ENCODE measurements around the gene PIP. TPM values are rescaled to one million over a fixed set of nuclear protein-coding genes. Genes with fewer than 3 reads are reported as not detected.
"Not testable (repeated sequence)": the region's sequence is repeated elsewhere in the genome, so short reads cannot be mapped to it uniquely, and the experiment has no call there.

Gene PIP
- total RNA-seq, 1 experiment from 2014 or later: not detected

GRCh38 chr7:143148050-143148449 is 16.2 kb downstream of the PIP start:
- DNase-seq (ENCODE audit: low read depth, low spot score) (no peak), ATAC-seq (no peak)
- in situ Hi-C loops (cut with HindIII; ENCODE audit: low pct_unique_long_range_greater_than_20kb, low sequenced_read_pairs) (no loop called here), intact Hi-C loops (cut with micrococcal nuclease; ENCODE audit: unreplicated experiment) (no loop called here)
- Histone ChIP-seq H3K27me3 (ENCODE audit: control insufficient read depth, insufficient read depth, low read length) (no peaks in the 10 kb centered on the region), H3K4me3 (ENCODE audit: low read depth in 2 of 2, low read length in 2 of 2) (no peak overlapping the region), H3K36me3 (ENCODE audit: control insufficient read depth, insufficient read depth, low read length) (no peaks in the 10 kb centered on the region), H3K9me3 (ENCODE audit: control insufficient read depth, insufficient read depth, low read depth, low read length) (no peaks in the 10 kb centered on the region), H3K4me1 (ENCODE audit: control insufficient read depth, insufficient read depth, low read length) (no peaks in the 10 kb centered on the region), H3K27ac (ENCODE audit: low read length) (no peak overlapping the region)
- no TSS peak for BruUV-seq (replicated peaks)
- CTCF ChIA-PET: no interaction called here
- no peak for TF ChIP-seq REST (IDR thresholded peaks at IDR 0.05; ENCODE audit: insufficient read depth in 1 of 2, low read depth in 2 of 2, low read length in 1 of 2)
- POLR2A ChIA-PET: no interaction called here

GRCh38 chr7:143148651-143149050 is 16.8 kb downstream of the PIP start:
- Histone ChIP-seq H3K4me3 (ENCODE audit: low read depth in 2 of 2, low read length in 2 of 2) (no peak overlapping the region), H3K27ac (ENCODE audit: low read length) (no peak overlapping the region), H3K27me3 (ENCODE audit: control insufficient read depth, insufficient read depth, low read length) (no peaks in the 10 kb centered on the region), H3K36me3 (ENCODE audit: control insufficient read depth, insufficient read depth, low read length) (no peaks in the 10 kb centered on the region), H3K4me1 (ENCODE audit: control insufficient read depth, insufficient read depth, low read length) (no peaks in the 10 kb centered on the region), H3K9me3 (ENCODE audit: control insufficient read depth, insufficient read depth, low read depth, low read length) (no peaks in the 10 kb centered on the region)
- ATAC-seq (no peak), DNase-seq (ENCODE audit: low read depth, low spot score) (no peak)
- in situ Hi-C loops (cut with HindIII; ENCODE audit: low pct_unique_long_range_greater_than_20kb, low sequenced_read_pairs): no loop called here
- TF ChIP-seq POLR2AphosphoS5 (IDR thresholded peaks at IDR 0.05; ENCODE audit: low read depth, low read length) (no peak), REST (IDR thresholded peaks at IDR 0.05; ENCODE audit: insufficient read depth in 1 of 2, low read depth in 2 of 2, low read length in 1 of 2) (no peak), SIN3A (IDR thresholded peaks at IDR 0.05; ENCODE audit: borderline replicate concordance, insufficient read depth, low read depth, low read length) (no peak), CTCF (IDR thresholded peaks at IDR 0.05) (no peak), TCF7L2 (IDR thresholded peaks at IDR 0.05; ENCODE audit: low read depth, low read length) (no peak)
- ChIA-PET POLR2A (no interaction called here), CTCF (no interaction called here)
- intact Hi-C loops (cut with micrococcal nuclease; ENCODE audit: unreplicated experiment): no loop called here
- no TSS peak for BruUV-seq (replicated peaks)

GRCh38 chr7:143150696-143151095 is 18.8 kb downstream of the PIP start:
- H3K9me3 ChIP-seq (ENCODE audit: control insufficient read depth, insufficient read depth, low read depth, low read length); CTCF ChIA-PET; intact Hi-C loops (cut with micrococcal nuclease; ENCODE audit: unreplicated experiment); H3K27ac ChIP-seq (ENCODE audit: low read length); H3K4me3 ChIP-seq (ENCODE audit: low read depth in 2 of 2, low read length in 2 of 2); BruUV-seq (replicated peaks); H3K36me3 ChIP-seq (ENCODE audit: control insufficient read depth, insufficient read depth, low read length); H3K4me1 ChIP-seq (ENCODE audit: control insufficient read depth, insufficient read depth, low read length); in situ Hi-C loops (cut with HindIII; ENCODE audit: low pct_unique_long_range_greater_than_20kb, low sequenced_read_pairs); DNase-seq (ENCODE audit: low read depth, low spot score); ATAC-seq; POLR2A ChIA-PET; H3K27me3 ChIP-seq (ENCODE audit: control insufficient read depth, insufficient read depth, low read length): not testable (repeated sequence)

GRCh38 chr7:143158617-143159016 is 26.7 kb downstream of the PIP start:
- H3K27me3 ChIP-seq (ENCODE audit: control insufficient read depth, insufficient read depth, low read length); POLR2A ChIA-PET; H3K36me3 ChIP-seq (ENCODE audit: control insufficient read depth, insufficient read depth, low read length); H3K4me1 ChIP-seq (ENCODE audit: control insufficient read depth, insufficient read depth, low read length); BruUV-seq (replicated peaks); CTCF ChIA-PET; in situ Hi-C loops (cut with HindIII; ENCODE audit: low pct_unique_long_range_greater_than_20kb, low sequenced_read_pairs); H3K9me3 ChIP-seq (ENCODE audit: control insufficient read depth, insufficient read depth, low read depth, low read length); H3K27ac ChIP-seq (ENCODE audit: low read length); H3K4me3 ChIP-seq (ENCODE audit: low read depth in 2 of 2, low read length in 2 of 2); intact Hi-C loops (cut with micrococcal nuclease; ENCODE audit: unreplicated experiment); DNase-seq (ENCODE audit: low read depth, low spot score); ATAC-seq: not testable (repeated sequence)
